ENCODE measurements around the gene FZR1.
"Not testable (repeated sequence)": the region's sequence is repeated elsewhere in the genome, so short reads cannot be mapped to it uniquely, and the experiment has no call there.

The FZR1 gene

GRCh38 chr19:3547301-3547731 lies 41.2 kb downstream of the FZR1 start:
- peak; percentile 41 for DNase-seq (ENCODE audit: low read depth)

GRCh38 chr19:3547767-3548282 lies 41.7 kb downstream of the FZR1 start:
- no peak for DNase-seq (ENCODE audit: low read depth)

GRCh38 chr19:3548606-3549005 lies 42.5 kb downstream of the FZR1 start:
- DNase-seq (ENCODE audit: low read depth): no peak

- no peak for DNase-seq (ENCODE audit: low read depth)
These were observed 43.7 kb downstream of the FZR1 start for GRCh38 chr19:3549816-3550215.

- no peak for DNase-seq (ENCODE audit: low read depth)
These were observed 45.1 kb downstream of the FZR1 start for GRCh38 chr19:3550947-3551791.

- no peak for DNase-seq (ENCODE audit: low read depth)
These were observed 45.6 kb downstream of the FZR1 start for GRCh38 chr19:3551792-3552095.

GRCh38 chr19:3554254-3555083 lies 48.4 kb downstream of the FZR1 start:
- DNase-seq (ENCODE audit: low read depth): no peak

GRCh38 chr19:3555653-3556422 lies 49.7 kb downstream of the FZR1 start:
- no peak for DNase-seq (ENCODE audit: low read depth)

- DNase-seq (ENCODE audit: low read depth): no peak
These were observed 50.4 kb downstream of the FZR1 start for GRCh38 chr19:3556423-3556977.

- DNase-seq (ENCODE audit: low read depth): peak; percentile 61
These were observed 50.9 kb downstream of the FZR1 start for GRCh38 chr19:3556978-3557460.

GRCh38 chr19:3557461-3558248 lies 51.5 kb downstream of the FZR1 start, which contains the start of gene MFSD12:
Gene MFSD12, minus strand, starts transcription at chr19:3557586. Its CDS starts 183 bp downstream, at chr19:3557403.
- DNase-seq (ENCODE audit: low read depth): peak; percentile 97

GRCh38 chr19:3563709-3564524 lies 57.8 kb downstream of the FZR1 start:
- no peak for DNase-seq (ENCODE audit: low read depth)

- no peak for DNase-seq (ENCODE audit: low read depth)
These were observed 59.0 kb downstream of the FZR1 start for GRCh38 chr19:3565139-3565538.

- not testable (repeated sequence) for DNase-seq (ENCODE audit: low read depth)
These were observed 63.9 kb downstream of the FZR1 start for GRCh38 chr19:3570042-3570441.

GRCh38 chr19:3570606-3571011 lies 64.5 kb downstream of the FZR1 start:
- DNase-seq (ENCODE audit: low read depth): no peak

GRCh38 chr19:3572132-3572854 lies 66.2 kb downstream of the FZR1 start:
- peak; percentile 99 for DNase-seq (ENCODE audit: low read depth)

GRCh38 chr19:3572855-3573161 lies 66.7 kb downstream of the FZR1 start, which contains the start of gene HMG20B:
Gene HMG20B, plus strand, starts transcription at chr19:3572944. Its CDS starts 366 bp downstream, at chr19:3573310.
- no peak for DNase-seq (ENCODE audit: low read depth)

GRCh38 chr19:3573162-3573857 lies 67.2 kb downstream of the FZR1 start:
- no peak for DNase-seq (ENCODE audit: low read depth)

Measured in activated T-cell treated with anti-CD3 and anti-CD28 coated beads for 48 hours (primary cell).